A673 (cell line): Measurements from ENCODE around the gene ATP8A2. TPM values are rescaled to one million over a fixed set of nuclear protein-coding genes. Genes with fewer than 3 reads are reported as not detected.
"Not testable (repeated sequence)": the region's sequence is repeated elsewhere in the genome, so short reads cannot be mapped to it uniquely, and the experiment has no call there.

Experiments
- BruUV-seq: library from RNA; stranded (reverse); fragments of 400-500 nt; replicated peaks from 2 replicates; lab custom pipeline; 2021; lab: Mats Ljungman, UMichigan
- CTCF ChIA-PET: fragments of 300-600 bp; sonication (Branson Sonifier 250); formaldehyde crosslinking; loops from one replicate; lab custom pipeline; 2022; ENCODE audit warnings: antibody characterized with exemption; lab: Charles Lee
- POLR2A ChIA-PET: fragments of 300-600 bp; sonication (Branson Sonifier 250); formaldehyde crosslinking; loops from one replicate; lab custom pipeline; 2022; ENCODE audit warnings: antibody characterized with exemption; ENCODE audit not compliant: low non-redundant PET; lab: Charles Lee
- DNase-seq: peaks from one replicate; pipeline ENCODE4 v3.0.0-alpha.2; 2015; ENCODE audit warnings: low spot score
- H3K27ac ChIP-seq: fragments of 200-600 bp; sonication (generic); 2 replicates; pipeline ENCODE4 v1.5.1; 2016; ENCODE audit warnings: mixed run types, low read depth, mild to moderate bottlenecking, mixed read lengths, antibody characterized with exemption, low read length; ENCODE audit not compliant: poor library complexity, severe bottlenecking
- H3K27me3 ChIP-seq: fragments of 200-600 bp; sonication (generic); replicated peaks from 2 replicates; pipeline ENCODE4 v1.6.1; 2017; ENCODE audit warnings: mixed run types, low read depth, mild to moderate bottlenecking, mixed read lengths, antibody characterized with exemption, low read length; ENCODE audit not compliant: insufficient read depth, poor library complexity
- H3K36me3 ChIP-seq: fragments of 200-600 bp; sonication (generic); 2 replicates; pipeline ENCODE4 v1.6.1; 2016; ENCODE audit warnings: mixed run types, mild to moderate bottlenecking, mixed read lengths, antibody characterized with exemption, low read length; ENCODE audit not compliant: insufficient read depth, poor library complexity, severe bottlenecking
- H3K4me1 ChIP-seq: fragments of 200-600 bp; sonication (generic); 2 replicates; pipeline ENCODE4 v1.6.1; 2017; ENCODE audit warnings: mixed run types, mild to moderate bottlenecking, mixed read lengths, antibody characterized with exemption, low read length; ENCODE audit not compliant: insufficient read depth, poor library complexity, severe bottlenecking
- H3K4me3 ChIP-seq: fragments of 200-600 bp; sonication (generic); 2 replicates; pipeline ENCODE4 v1.5.1; 2016; ENCODE audit warnings: low read depth, mixed run types, mild to moderate bottlenecking, mixed read lengths, low read length; ENCODE audit not compliant: poor library complexity, severe bottlenecking
- H3K9me3 ChIP-seq: fragments of 200-600 bp; sonication (generic); 2 replicates; pipeline ENCODE4 v1.6.1; 2016; ENCODE audit warnings: mixed run types, low read depth, mild to moderate bottlenecking, mixed read lengths, antibody characterized with exemption, low read length; ENCODE audit not compliant: poor library complexity, severe bottlenecking
- CTCF ChIP-seq: fragments of 300-800, 200-600 bp; sonication (generic); conservative IDR thresholded peaks from 2 replicates; pipeline ENCODE4 v1.5.1; 2017; ENCODE audit warnings: low read depth, mild to moderate bottlenecking, antibody characterized with exemption, low read length, moderate library complexity, mixed read lengths
- EZH2 ChIP-seq: fragments of 200-600 bp; sonication (generic); IDR thresholded peaks from 2 replicates; pipeline ENCODE4 v1.6.1; 2017; ENCODE audit warnings: borderline replicate concordance, low read depth, mild to moderate bottlenecking, mixed read lengths, antibody characterized with exemption, low read length; ENCODE audit not compliant: poor library complexity, severe bottlenecking
- intact Hi-C: fragments of 100-400 bp; cut with micrococcal nuclease; formaldehyde crosslinking; loops from one replicate; pipeline ENCODE4 v1.10.0; 2022; ENCODE audit not compliant: unreplicated experiment
- total RNA-seq: library from RNA; stranded (reverse); gene quantifications from 2 replicates; pipeline ENCODE4 v1.2.3, GENCODE V29; 2021

ATP8A2 gene
- total RNA-seq, 1 experiment from 2014 or later = 0.92 TPM

- TF ChIP-seq EZH2 = no peak
- TF ChIP-seq CTCF = no peak
- ChIA-PET POLR2A (interaction anchor here (0.6 kb wide), 1 partner anchor 58 kb away, joined by 5 read pairs; no protein-coding TSS in a partner anchor), CTCF (no interaction called here)
- no peaks in the 10 kb centered on the region for H3K9me3 ChIP-seq
- BruUV-seq = no TSS peak
- H3K4me3 ChIP-seq = no peak overlapping the region
- no peak overlapping the region for H3K27ac ChIP-seq
- H3K36me3 ChIP-seq = no peaks in the 10 kb centered on the region
- intact Hi-C loops = no loop called here
- DNase-seq = no peak
- peaks cover 18% of the 10 kb centered on the region for H3K4me1 ChIP-seq
- no peaks in the 10 kb centered on the region for H3K27me3 ChIP-seq
Measured at GRCh38 chr13:25771202-25771601, 399.4 kb downstream of the ATP8A2 start.

- POLR2A ChIA-PET = interaction anchor here (0.6 kb wide), 1 partner anchor 58 kb away, joined by 5 read pairs; no protein-coding TSS in a partner anchor
- Histone ChIP-seq H3K27ac (no peak overlapping the region), H3K36me3 (no peaks in the 10 kb centered on the region), H3K9me3 (no peaks in the 10 kb centered on the region), H3K27me3 (no peaks in the 10 kb centered on the region), H3K4me3 (no peak overlapping the region), H3K4me1 (peaks cover 24% of the 10 kb centered on the region)
- TF ChIP-seq EZH2 = no peak
- no peak for TF ChIP-seq CTCF
- intact Hi-C loops = no loop called here
- BruUV-seq = no TSS peak
- CTCF ChIA-PET = interaction anchor here (0.5 kb wide), 1 partner anchor 1098 kb away, joined by 12 read pairs; no protein-coding TSS in a partner anchor
- DNase-seq = peak; percentile 72
Measured at GRCh38 chr13:25771641-25772478, 400.1 kb downstream of the ATP8A2 start.

DNA sequence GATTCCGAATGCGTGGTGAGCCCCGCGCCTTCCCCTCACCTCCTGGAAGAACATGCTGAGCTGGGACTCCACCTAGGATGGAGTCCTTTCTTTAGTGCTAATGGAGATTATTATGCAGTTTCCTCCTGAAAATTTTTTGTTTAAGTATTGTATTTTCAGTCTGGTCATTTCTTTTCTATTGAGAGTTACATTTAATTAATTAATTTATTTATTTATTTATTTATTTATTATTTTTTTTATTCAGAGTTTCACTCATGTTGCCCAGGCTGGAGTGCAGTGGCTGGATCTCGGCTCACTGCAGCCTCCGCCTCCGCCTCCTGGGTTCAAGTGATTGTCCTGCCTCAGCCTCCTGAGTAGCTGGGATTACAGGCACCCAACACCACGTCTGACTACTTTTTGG lies 400.8 kb downstream of the ATP8A2 start:
- BruUV-seq, POLR2A ChIA-PET: not testable (repeated sequence)

DNA sequence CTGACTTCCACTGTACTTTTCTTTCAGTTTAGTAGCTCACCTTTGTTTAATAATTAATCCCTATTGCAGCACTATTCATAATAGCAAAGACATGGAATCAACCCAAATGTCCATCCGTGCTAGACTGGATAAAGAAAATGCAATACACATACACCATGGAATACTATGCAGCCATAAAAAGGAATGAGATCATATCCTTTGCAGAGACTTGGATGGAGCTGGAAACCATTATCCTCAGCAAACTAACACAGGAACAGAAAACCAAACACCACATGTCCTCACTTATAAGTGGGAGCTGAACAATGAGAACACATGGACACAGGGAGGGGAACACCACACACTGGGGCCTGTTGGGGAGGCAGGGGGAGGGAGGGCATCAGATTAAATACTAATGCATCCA lies 402.3 kb downstream of the ATP8A2 start:
- H3K4me1 ChIP-seq = peaks cover 23% of the 10 kb centered on the region
- H3K27me3 ChIP-seq, DNase-seq, H3K36me3 ChIP-seq, BruUV-seq, intact Hi-C loops, H3K9me3 ChIP-seq, H3K4me3 ChIP-seq, CTCF ChIA-PET, POLR2A ChIA-PET, H3K27ac ChIP-seq: not testable (repeated sequence)

More for the DNA sequence above, 400.8 kb downstream of the ATP8A2 start:
- intact Hi-C loops, H3K36me3 ChIP-seq, H3K4me3 ChIP-seq, DNase-seq, H3K9me3 ChIP-seq, H3K27me3 ChIP-seq, H3K27ac ChIP-seq: not testable (repeated sequence)
- H3K4me1 ChIP-seq = peaks cover 29% of the 10 kb centered on the region
- CTCF ChIA-PET = interaction anchor here (0.5 kb wide), 1 partner anchor 1099 kb away, joined by 12 read pairs; no protein-coding TSS in a partner anchor
